Fibroblast of lung (primary cell): ENCODE data around the gene ASAP2.

Experiments
- EZH2 ChIP-seq: IDR thresholded peaks from 2 replicates; pipeline ENCODE4 v1.5.1; 2012; ENCODE audit warnings: low read length, control low read depth, mild to moderate bottlenecking; ENCODE audit errors: missing control alignments
- TF ChIP-seq, protein P1 (sequence below), 2 donors: IDR thresholded peaks in 1 of 2; conservative IDR thresholded peaks in 1 of 2; 1 replicate in 1 of 2; 2 replicates in 1 of 2; pipeline ENCODE4 v1.5.1; 2011 to 2012; ENCODE audit warnings: low read length in 2 of 2, control low read depth in 1 of 2, inconsistent platforms in 1 of 2, low read depth in 1 of 2, mild to moderate bottlenecking in 1 of 2

DNA sequence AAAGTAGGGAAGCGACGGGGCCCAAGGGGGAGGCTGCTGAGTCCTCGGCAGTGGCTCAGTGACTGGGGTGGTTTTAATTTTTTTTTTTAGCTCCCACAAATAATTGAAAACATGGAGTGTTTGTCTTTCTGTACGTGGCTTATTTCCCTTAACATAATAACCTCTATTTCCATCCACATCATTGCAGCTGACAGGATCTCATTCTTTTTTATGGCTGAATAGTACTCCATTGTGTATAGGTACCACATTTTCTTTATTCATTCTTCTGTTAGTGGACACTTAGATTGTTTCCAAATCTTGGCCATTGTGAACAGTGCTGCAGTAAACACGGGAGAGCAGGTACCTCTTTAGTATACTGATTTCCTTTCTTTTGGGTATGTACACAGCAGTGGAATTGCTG, 65.1 kb downstream of the ASAP2 start:
- TF ChIP-seq, protein P1, sequence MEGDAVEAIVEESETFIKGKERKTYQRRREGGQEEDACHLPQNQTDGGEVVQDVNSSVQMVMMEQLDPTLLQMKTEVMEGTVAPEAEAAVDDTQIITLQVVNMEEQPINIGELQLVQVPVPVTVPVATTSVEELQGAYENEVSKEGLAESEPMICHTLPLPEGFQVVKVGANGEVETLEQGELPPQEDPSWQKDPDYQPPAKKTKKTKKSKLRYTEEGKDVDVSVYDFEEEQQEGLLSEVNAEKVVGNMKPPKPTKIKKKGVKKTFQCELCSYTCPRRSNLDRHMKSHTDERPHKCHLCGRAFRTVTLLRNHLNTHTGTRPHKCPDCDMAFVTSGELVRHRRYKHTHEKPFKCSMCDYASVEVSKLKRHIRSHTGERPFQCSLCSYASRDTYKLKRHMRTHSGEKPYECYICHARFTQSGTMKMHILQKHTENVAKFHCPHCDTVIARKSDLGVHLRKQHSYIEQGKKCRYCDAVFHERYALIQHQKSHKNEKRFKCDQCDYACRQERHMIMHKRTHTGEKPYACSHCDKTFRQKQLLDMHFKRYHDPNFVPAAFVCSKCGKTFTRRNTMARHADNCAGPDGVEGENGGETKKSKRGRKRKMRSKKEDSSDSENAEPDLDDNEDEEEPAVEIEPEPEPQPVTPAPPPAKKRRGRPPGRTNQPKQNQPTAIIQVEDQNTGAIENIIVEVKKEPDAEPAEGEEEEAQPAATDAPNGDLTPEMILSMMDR (conservative IDR thresholded peaks at IDR 0.05 in 1 of 2, IDR thresholded peaks at IDR 0.05 in 1 of 2; ENCODE audit: low read depth in 1 of 2, low read length in 2 of 2), result no peak
- no peak for TF ChIP-seq EZH2
